Hepatocyte (in vitro differentiated cells): ENCODE results near the gene EPHA2. TPM values are rescaled to one million over a fixed set of nuclear protein-coding genes. Genes with fewer than 3 reads are reported as not detected.

Experiments used
- DNase-seq: peaks from one replicate; pipeline ENCODE4 v3.0.0-alpha.2; 2016; ENCODE audit warnings: low spot score
- H2AFZ ChIP-seq: fragments of 200-600 bp; sonication (generic); 2 replicates; pipeline ENCODE4 v1.6.0; 2016; ENCODE audit warnings: antibody characterized with exemption, mild to moderate bottlenecking
- H3K27ac ChIP-seq: fragments of 200-600 bp; sonication (generic); 2 replicates; pipeline ENCODE4 v1.5.1; 2016; ENCODE audit warnings: mild to moderate bottlenecking
- H3K27me3 ChIP-seq: fragments of 200-600 bp; sonication (generic); 2 replicates; pipeline ENCODE4 v1.6.1; 2016
- H3K36me3 ChIP-seq: fragments of 200-600 bp; sonication (generic); replicated peaks from 2 replicates; pipeline ENCODE4 v1.5.1; 2016; ENCODE audit warnings: low read depth; ENCODE audit not compliant: insufficient read depth
- H3K4me1 ChIP-seq: fragments of 200-600 bp; sonication (generic); 2 replicates; pipeline ENCODE4 v1.5.1; 2016; ENCODE audit warnings: mild to moderate bottlenecking, moderate library complexity; ENCODE audit not compliant: insufficient read depth
- H3K4me2 ChIP-seq: fragments of 200-600 bp; sonication (generic); 2 replicates; pipeline ENCODE4 v1.6.0; 2016
- H3K4me3 ChIP-seq: fragments of 200-600 bp; sonication (generic); 2 replicates; pipeline ENCODE4 v1.5.1; 2016; ENCODE audit warnings: mild to moderate bottlenecking
- H3K79me2 ChIP-seq: fragments of 200-600 bp; sonication (generic); 2 replicates; pipeline ENCODE4 v1.6.0; 2017; ENCODE audit warnings: mild to moderate bottlenecking
- H3K9me2 ChIP-seq: fragments of 200-600 bp; sonication (generic); replicated peaks from 2 replicates; pipeline ENCODE4 v1.6.0; 2017; ENCODE audit warnings: mild to moderate bottlenecking; ENCODE audit not compliant: insufficient read depth
- H3K9me3 ChIP-seq: fragments of 200-600 bp; sonication (generic); 2 replicates; pipeline ENCODE4 v1.5.1; 2016; ENCODE audit warnings: low read depth, mild to moderate bottlenecking
- H4K20me1 ChIP-seq: fragments of 200-600 bp; sonication (generic); 2 replicates; pipeline ENCODE4 v1.6.0; 2016; ENCODE audit warnings: mild to moderate bottlenecking; ENCODE audit not compliant: insufficient read depth, poor library complexity, severe bottlenecking
- EZH2 ChIP-seq: fragments of 200-600 bp; sonication (generic); IDR thresholded peaks from 2 replicates; pipeline ENCODE4 v1.6.1; 2016; ENCODE audit warnings: antibody characterized with exemption, mild to moderate bottlenecking, borderline replicate concordance
- EZH2phosphoT487 ChIP-seq: fragments of 200-600 bp; sonication (generic); IDR thresholded peaks from one replicate; pipeline ENCODE4 v1.6.1; 2018; ENCODE audit warnings: antibody characterized with exemption, mild to moderate bottlenecking, low read depth, moderate library complexity; ENCODE audit not compliant: unreplicated experiment, severe bottlenecking
- WGBS: methylation state at CpG from one replicate; pipeline ENCODE4 v1.1.6; 2016; ENCODE audit warnings: low lambda C conversion rate; ENCODE audit errors: missing lambda C conversion rate; 5-methylcytosine and 5-hydroxymethylcytosine counted together
- polyA plus RNA-seq: library from polyadenylated mRNA; unstranded; fragments of >200 nt; fragmentation: Nextera tagmentation; extraction: Ambion mirVana; gene quantifications from 2 replicates; pipeline ENCODE4 v1.2.1, GENCODE V29; 2016
- total RNA-seq: library from RNA; depleted of rRNA; stranded (reverse); fragments of >200 nt; gene quantifications from 2 replicates; pipeline ENCODE4 v1.2.3, GENCODE V29; 2014
- TF ChIP-seq, protein P1 (sequence below): fragments of 200-600 bp; sonication (generic); IDR thresholded peaks from 2 replicates; pipeline ENCODE4 v1.5.1; 2016; ENCODE audit warnings: antibody characterized with exemption, mild to moderate bottlenecking; ENCODE audit not compliant: poor library complexity

The EPHA2 gene
- total and polyA plus RNA-seq, 2 experiments from 2014 or later, result 20.4 to 27.3 TPM

DNA sequence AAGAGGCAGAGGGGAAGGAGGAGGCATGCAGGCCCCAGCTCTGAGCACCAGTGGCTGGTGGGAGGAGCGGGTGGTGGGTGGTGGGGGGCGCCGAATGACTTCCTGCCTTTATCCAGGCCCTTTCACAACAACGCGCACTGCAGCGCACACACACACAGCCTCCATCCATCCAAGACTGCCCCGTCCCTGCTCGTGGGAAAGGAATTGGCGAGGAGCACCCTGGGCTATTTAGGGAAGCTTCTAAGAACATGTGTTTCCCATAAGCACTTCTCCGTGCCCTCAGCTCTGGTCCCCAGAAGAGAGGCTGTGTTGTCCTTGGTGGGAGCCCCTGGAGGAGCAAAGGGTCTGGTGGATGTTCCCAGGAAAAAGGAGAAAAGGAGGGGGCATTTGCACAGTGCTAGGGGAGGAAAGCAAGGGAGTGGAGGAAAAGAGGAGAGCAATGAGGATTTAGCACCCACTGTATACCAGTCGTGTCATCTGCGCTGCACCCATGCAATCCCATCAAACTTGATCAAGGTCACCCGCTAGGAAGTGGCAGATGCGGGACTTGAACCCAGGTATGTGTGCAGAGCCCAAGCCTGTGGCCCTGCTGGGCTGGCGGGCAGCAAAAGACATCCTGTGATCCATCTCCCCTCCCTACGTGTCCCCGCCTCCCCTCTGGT, 28.1 kb downstream of the EPHA2 start:
- Histone ChIP-seq H3K36me3 (no peaks in the 10 kb centered on the region), H3K4me2 (no peak overlapping the region), H3K9me2 (no peaks in the 10 kb centered on the region), H3K27me3 (no peaks in the 10 kb centered on the region), H2AFZ (no peak overlapping the region), H4K20me1 (no peaks in the 10 kb centered on the region), H3K9me3 (no peaks in the 10 kb centered on the region), H3K4me3 (no peak overlapping the region), H3K4me1 (no peaks in the 10 kb centered on the region), H3K27ac (no peak overlapping the region), H3K79me2 (no peaks in the 10 kb centered on the region)
- WGBS, result 74% methylated on average over 15 of the region's 17 CpGs
- TF ChIP-seq, protein P1, sequence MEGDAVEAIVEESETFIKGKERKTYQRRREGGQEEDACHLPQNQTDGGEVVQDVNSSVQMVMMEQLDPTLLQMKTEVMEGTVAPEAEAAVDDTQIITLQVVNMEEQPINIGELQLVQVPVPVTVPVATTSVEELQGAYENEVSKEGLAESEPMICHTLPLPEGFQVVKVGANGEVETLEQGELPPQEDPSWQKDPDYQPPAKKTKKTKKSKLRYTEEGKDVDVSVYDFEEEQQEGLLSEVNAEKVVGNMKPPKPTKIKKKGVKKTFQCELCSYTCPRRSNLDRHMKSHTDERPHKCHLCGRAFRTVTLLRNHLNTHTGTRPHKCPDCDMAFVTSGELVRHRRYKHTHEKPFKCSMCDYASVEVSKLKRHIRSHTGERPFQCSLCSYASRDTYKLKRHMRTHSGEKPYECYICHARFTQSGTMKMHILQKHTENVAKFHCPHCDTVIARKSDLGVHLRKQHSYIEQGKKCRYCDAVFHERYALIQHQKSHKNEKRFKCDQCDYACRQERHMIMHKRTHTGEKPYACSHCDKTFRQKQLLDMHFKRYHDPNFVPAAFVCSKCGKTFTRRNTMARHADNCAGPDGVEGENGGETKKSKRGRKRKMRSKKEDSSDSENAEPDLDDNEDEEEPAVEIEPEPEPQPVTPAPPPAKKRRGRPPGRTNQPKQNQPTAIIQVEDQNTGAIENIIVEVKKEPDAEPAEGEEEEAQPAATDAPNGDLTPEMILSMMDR, result no peak
- no peak for TF ChIP-seq EZH2phosphoT487
- no peak for TF ChIP-seq EZH2
- no peak for DNase-seq

DNA sequence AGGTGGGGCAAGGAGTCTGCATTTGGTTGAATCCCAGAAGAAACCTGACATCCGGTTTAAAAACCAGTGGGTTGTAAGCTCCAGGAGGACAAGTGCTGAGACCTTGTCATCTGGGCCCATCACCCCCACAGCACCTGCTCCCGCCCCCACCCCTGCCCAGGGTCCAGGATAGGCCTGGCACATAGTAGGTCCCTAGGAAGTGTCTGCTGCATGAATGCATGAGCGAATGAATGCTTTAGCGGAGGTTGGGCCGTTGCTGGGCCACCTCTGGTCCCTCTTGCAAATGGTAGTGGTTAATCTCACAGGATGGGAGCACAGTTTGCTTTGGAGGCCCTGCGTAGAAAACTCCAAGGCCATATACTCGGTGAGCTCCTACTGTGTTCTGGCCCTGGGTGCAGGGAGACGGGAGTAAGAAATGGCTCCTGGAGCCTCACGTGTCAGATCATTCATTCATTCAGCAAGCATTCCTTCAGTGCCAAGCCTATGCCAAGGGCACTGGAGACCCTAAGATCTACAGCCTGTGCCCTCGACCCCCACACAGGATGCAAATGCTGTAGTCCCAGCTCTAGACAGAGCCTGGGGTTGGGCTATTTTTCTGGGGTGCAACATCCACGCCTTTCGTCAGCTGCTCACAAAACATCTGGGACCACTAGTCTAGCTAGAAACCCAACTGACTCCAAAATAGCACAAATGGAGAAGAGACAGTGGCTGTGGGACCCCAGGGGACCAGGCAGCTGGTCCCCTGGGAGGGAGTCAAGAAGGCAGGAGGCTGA, 28.9 kb downstream of the EPHA2 start:
- no peak for TF ChIP-seq EZH2
- TF ChIP-seq, protein P1, result no peak
- TF ChIP-seq EZH2phosphoT487, result no peak
- Histone ChIP-seq H3K9me2 (no peaks in the 10 kb centered on the region), H2AFZ (no peak overlapping the region), H4K20me1 (no peaks in the 10 kb centered on the region), H3K27me3 (no peaks in the 10 kb centered on the region), H3K79me2 (no peaks in the 10 kb centered on the region), H3K9me3 (no peaks in the 10 kb centered on the region), H3K4me2 (no peak overlapping the region), H3K27ac (no peak overlapping the region), H3K36me3 (no peaks in the 10 kb centered on the region), H3K4me3 (no peak overlapping the region), H3K4me1 (no peaks in the 10 kb centered on the region)
- WGBS, result 93% methylated on average over 12 of the region's 12 CpGs
- DNase-seq, result no peak

GRCh38 chr1:16126160-16126559, 29.7 kb downstream of the EPHA2 start:
- Histone ChIP-seq H4K20me1 (no peaks in the 10 kb centered on the region), H3K36me3 (no peaks in the 10 kb centered on the region), H2AFZ (no peak overlapping the region), H3K27me3 (no peaks in the 10 kb centered on the region), H3K4me2 (no peak overlapping the region), H3K4me3 (no peak overlapping the region), H3K27ac (no peak overlapping the region), H3K9me2 (no peaks in the 10 kb centered on the region), H3K9me3 (no peaks in the 10 kb centered on the region), H3K79me2 (no peaks in the 10 kb centered on the region), H3K4me1 (no peaks in the 10 kb centered on the region)
- DNase-seq, result no peak
- TF ChIP-seq EZH2phosphoT487 (no peak), EZH2 (no peak)
- TF ChIP-seq, protein P1, result no peak
- 84% methylated on average over 9 of the region's 9 CpGs for WGBS
